GM21528 (cell line): Measurements from ENCODE around the gene BSDC1.

Source experiments
- ATAC-seq: cut with Tn5 transposase; IDR thresholded peaks from one replicate; pipeline ENCODE4 v1.9.1; 2021; ENCODE audit warnings: mild to moderate bottlenecking, moderate library complexity; ENCODE audit not compliant: unreplicated experiment, low FRiP score

The BSDC1 gene

DNA sequence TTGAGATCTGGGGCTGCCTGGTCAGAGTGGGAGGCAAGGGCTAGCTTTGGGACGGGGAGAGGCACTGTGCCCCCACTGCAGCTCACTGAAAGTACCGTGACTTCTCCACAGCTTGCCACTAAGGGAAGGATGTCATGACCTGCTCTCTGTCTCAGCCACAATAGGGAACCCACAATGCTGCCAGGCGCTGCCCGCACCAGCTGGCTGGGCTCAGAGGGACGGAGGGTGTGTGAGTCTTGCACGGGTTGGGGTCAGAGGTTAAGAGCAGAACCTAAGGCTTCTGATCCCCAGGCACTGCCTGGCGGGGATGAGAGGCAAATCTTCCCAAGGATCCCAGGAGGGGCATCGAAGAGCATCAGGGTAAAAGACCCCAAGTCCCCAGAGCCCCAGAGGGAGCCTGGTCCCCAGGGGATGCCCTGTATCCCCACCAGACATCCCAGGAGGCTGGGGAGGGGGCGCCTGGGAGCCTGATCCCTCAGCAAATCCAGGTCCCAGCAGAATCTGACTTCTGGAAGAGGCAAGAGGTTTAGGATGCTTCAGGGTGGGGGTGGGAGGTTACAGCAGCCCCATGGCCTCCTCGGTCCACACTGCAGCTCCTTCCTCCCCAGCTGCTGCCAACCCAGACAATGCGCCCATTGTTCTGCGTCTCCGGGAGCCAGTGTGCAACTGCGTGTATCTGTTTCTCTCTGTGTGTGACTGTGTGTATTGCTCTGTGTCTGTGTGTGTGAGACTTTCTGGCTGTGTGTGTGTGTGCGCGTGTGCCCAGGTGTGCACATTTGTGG, 56.2 kb downstream of the BSDC1 start:
- no peak for ATAC-seq

DNA sequence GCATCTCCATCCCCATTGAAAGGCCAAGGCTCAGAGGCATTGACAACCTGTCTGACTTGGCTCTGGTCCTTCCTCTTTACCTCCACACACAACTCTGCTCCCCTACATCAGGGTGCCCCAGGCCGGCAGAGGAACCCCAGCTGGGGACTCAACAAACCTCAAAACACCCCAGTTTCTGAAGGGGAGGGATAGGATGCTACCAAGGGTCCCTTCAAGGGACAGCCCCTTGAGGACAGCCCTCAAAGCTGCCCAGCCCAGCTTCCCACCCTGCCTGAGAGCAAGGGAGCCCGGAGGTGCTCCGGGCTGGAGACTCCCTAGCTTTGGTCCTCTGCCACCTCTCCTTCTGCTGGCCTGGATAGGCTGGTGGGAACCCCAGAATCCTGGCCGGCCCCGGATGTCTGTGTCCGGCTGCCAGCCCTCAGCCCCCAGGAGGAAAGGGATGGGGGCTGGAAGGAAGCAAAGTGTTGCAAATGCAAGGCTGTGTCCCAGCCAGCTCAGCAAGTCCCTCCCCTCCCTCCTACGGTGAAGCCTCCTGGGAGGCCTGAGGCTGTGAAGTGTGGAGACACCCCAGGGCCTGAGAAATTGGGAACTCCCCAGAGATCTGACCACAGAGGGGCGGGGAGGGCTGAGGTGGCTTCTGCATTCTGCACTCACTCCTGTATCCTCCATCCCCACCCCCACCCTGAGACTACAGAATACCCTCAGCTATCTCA, 57.1 kb downstream of the BSDC1 start:
- ATAC-seq, result peak; percentile 27

DNA sequence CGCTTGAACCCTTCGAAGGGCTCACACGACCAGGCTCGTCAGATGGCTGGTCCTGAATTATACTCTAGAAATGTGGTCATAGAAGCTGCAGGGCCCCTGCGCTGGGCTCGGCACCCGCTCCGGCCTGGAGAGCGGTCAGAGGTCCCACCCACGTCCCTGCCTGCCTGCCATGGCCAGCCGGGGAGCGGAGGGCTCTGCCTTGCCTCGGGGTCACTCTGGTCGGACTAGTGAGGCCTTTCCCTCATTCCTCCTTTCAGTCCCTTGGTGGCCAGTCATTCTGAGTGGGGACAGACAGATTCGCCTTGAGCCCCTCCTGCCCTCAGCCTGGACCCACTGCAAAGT, 57.7 kb downstream of the BSDC1 start:
- ATAC-seq, result peak; percentile 0

DNA sequence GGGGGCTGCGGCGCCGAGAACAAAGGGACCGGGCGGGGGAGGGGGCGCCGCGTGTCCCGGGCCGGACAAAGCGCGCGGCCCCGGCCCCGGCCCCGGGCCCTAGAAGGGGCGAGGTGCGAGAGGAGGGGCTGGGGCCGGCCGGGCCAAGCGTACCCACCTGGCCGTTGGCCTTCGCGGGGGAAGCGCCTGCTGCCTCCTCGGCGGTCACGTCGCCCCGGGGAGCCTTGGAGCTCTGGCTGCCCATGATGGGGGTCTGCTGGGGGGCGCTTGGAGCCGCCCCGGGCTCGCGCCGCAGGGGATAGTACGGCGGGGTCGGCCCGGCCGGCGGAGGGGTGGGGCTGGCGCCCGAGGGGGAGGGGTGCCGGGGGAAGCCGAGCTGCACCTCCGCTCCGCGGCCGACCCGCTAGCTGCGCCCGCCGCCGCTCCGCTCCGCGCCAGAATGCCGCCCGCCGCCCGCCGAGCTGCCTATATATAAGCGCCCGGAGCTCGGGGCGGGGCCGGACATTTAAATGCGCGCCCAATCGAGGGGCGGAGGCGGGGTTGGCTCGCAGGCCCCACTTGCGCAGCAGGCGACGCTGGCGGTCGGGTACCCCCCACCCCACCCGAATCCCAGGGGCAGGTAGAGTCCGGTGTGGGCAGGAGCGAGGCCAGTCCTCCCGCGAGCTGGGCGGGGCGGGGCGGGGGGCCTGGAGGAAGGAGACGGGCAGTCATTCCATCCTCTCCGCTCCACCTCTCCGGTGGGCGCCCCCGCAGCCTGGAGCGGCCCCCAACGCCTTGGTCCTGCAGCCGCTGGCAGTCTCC, 58.3 kb downstream of the BSDC1 start, which contains the start of gene MARCKSL1:
TSS of gene MARCKSL1 (minus strand) at position 444 of the 801 bp plus-strand sequence. CDS start at position 244, 200 bp downstream.
- ATAC-seq, result peak; percentile 47

DNA sequence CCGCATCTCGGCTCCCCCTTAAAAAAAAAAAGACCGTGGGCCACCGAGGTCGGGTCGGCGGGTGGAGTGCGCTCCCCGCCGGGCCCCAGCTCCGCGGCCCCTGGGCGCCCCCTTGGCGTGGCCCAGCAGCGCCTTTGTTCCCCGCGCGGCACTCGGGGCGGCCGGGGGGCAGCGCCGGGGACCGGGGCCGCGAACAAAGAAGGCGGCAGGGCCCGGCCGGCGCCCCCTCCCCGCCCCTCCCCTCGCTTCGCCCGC, 58.8 kb downstream of the BSDC1 start:
- ATAC-seq, result peak; percentile 4

DNA sequence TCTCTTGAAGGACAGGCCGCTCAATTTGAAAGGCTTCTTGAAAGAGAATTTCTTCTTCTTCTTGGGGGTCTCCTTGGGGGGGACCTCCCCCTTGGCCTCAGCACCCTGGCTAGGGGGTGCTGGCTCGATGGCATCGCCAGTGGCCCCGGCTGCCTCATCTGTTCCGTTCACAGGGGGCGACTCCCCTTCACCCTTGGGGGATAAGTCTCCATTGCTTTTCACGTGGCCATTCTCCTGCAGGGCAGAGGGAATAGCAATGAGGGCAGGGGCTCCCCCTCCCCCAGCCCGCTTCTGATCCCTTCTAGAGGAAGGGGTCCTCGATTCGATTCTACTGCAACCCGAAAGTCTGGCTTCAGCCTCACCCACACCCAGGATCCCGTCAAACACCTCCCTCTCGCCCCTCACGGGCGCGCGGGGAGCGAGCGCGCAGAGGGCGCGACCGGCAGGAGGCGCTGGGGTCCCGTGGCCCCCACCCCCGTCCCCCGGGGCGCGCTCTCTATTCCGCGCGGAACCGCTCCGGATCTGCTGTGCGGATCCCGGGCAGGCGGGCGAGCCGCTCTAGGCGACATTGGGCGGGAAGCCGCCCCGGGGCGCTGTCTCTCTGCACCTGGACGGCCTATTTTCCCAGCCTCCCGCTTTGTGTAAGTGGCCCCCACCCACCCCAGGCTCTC, 59.2 kb downstream of the BSDC1 start:
- peak; percentile 31 for ATAC-seq

DNA sequence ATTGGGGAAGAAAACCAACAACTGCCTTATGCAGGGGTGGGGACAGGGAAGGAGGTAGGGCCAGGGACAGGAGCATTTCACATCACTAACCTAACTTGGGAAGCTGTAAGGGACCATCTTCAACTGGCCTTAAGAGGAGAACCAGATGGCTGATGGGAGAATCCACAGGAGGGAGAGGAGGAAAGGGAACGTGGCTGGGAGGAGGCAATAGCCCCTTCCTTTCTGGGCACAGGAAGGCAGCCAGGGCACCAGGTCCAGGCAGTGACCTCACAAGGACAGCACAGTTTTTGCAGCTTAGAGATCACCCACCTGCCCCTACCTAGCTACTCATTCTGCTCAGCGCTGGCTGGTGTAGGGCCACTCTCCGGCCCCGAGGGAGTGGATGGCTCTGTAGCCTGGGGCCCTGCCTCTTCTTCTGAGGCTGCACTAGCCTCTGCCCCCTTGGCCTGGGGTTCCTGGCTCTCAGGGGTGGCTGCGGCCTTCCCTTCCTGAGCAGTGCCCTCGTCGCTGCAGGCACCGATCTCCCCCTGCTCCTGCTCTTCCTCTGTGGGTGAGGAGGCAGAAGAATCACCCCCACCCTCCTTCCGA, 59.9 kb downstream of the BSDC1 start:
- ATAC-seq, result no peak

DNA sequence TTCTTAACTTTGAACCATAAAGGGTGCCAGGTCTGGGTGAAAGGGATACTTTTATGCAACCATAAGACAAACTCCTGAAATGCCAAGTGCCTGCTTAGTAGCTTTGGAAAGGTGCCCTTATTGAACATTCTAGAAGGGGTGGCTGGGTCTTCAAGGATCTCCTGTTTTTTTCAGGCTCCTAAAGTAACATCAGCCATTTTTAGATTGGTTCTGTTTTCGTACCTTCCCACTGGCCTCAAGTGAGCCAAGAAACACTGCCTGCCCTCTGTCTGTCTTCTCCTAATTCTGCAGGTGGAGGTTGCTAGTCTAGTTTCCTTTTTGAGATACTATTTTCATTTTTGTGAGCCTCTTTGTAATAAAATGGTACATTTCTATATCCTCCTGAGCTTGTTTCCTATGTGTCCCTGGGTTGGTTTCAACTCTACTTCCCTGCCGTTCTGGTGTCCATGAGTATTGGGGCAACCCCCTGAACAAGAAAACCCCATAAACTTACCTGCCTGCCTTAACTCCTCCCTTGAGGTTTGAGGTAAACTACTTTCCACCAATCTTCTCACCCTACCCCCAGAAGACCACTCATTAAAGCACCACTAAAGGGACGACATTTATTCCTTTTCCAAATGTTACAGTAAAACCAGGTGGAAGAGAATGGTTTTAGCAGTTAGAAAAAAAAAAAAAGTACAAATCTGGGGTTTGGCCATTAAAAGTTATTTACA, 60.8 kb downstream of the BSDC1 start:
- no peak for ATAC-seq

DNA sequence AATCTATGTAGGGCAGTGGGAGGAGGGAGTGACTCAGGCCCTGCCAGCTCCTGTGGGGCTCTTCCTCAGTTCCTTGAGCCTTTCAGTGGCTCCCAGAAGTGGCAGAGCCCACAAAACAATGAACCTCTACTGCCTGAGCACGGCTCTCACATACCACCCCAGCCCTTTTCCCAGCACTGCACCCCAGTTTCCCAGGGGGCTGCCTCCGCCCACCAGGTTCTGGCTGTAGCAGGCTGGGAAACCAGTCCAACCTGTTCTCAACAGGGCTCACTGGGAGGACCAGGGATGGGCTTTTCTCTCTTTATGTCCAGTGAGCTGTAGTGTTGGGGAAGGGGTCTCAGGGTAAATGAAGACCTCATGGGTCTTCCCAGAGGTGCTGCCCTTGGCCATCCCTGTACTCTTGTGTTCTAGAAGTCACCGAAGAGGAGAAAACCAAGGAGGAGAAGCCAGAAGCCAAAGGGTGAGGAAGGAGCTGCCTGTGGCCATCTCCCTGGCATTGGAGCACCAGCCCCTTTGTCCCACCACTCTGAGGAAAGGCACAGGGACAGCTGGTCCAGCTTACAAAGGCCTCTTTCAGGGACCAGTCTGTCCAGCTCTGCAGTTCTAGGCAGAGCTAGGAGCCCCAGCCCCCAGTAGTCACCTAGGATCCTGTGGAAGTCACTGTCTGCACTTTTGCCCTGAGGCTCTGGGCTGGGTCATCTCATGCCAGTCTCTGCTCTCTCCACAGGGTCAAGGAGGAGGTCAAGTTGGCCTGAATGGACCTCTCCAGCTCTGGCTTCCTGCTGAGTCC, 61.8 kb downstream of the BSDC1 start:
- ATAC-seq, result no peak

DNA sequence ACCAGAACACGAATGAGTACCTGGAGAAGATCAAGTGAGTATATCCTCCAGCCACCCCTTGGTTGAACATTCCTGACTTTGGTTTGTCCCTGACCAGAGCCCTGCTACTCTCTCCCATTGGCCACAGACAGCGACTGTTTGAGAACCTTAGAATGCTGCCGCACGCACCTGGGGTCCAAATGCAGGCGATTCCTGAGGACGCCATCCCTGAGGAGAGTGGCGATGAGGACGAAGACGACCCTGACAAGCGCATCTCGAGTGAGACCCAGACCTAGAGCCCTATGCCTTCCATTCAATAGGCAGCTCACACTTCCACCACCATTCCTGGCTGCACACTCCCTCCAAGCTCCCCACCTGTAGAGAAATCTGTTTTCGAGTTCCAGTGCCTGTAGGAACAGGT, 62.7 kb downstream of the BSDC1 start:
- ATAC-seq, result no peak

DNA sequence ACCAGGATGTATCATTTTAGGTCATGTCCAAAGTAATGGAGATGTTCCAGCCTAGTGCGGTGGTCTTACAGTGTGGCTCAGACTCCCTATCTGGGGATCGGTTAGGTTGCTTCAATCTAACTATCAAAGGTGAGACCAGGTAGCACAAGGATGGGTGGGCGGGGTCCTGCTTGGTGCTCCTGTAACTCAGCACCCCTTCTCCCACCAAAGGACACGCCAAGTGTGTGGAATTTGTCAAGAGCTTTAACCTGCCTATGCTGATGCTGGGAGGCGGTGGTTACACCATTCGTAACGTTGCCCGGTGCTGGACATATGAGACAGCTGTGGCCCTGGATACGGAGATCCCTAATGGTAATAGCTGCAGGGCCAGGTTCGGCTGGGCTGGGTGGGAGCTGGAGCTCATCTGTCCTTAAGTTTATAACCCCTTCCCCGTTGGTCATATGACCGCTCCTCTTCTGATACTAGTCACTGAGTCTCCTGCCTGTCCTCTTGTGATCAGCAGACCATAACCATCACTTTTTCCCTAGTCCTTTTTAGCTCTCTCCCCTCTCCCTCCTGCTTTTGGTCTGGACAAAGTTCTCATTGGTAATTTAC, 63.6 kb downstream of the BSDC1 start:
- ATAC-seq, result no peak

DNA sequence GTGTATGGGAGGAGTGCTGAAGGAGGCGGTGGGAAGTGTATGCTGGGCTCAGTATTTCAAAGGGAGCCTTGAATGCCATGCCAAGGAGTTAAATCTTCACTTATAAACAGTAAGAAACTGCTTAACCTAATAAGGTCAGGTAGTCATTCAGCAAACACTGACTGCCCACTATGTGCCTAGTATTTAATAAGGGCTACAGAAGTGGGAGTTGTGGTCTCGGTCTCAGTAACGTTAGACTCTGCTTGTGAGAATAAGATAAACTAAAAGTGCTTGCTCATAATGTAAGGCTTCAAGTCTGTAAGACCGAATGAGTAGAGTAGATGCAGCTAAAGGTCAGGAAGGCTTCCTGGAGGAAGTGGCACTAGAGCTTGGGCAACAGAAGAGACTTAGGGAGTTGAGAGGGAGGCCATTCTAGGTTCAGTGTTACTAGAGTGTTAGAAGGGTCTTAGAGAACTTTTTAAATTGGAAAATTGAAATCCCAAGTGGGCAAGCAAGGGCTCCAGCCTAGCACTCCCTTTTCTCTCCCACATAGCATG, 64.2 kb downstream of the BSDC1 start:
- ATAC-seq, result no peak

DNA sequence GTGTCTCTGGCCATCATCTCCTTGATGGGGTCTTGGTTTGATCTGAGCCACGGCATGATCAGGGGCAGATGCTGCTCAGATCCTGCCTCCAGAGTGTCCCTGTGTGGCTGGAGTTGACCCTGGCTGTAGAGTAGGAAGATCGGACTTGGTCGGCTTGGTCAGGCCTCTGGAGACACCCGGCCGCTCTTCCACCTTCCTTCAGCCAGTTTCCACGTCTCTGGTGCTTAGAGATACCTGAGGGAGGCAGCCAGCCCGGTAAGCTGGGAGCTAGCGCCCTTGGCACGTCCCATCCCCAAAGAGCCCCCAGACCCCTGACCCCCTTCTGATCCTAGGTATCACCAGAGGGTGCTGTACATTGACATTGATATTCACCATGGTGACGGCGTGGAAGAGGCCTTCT, 67.0 kb downstream of the BSDC1 start:
- no peak for ATAC-seq

DNA sequence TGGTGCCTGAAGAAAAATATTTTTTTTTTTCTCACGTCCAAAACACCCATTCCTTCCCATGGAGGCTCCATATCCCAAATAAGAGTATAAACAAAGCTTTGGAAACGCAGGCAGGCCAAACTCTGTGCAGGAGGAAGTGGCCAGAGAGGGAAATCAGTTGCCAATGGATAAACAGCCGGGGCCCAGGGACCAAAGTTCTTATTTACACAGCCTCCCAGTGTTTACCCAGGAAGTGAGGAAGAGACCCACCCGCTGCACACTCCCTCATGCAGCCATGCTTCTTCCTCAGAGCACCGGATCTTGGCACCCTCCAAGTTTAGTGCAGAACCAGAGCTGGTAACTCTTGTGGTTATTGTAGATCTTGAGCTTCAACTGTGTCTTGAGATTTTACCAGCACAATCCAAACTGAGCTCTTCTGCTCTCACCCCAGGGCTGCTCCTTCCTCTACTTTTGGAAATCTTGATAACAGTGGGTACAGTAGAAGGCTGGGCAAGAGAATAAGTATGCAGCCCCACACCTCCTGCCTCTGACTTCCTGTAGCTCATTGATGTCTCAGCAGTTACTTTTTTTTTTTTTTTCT, 72.4 kb downstream of the BSDC1 start:
- no peak for ATAC-seq

DNA sequence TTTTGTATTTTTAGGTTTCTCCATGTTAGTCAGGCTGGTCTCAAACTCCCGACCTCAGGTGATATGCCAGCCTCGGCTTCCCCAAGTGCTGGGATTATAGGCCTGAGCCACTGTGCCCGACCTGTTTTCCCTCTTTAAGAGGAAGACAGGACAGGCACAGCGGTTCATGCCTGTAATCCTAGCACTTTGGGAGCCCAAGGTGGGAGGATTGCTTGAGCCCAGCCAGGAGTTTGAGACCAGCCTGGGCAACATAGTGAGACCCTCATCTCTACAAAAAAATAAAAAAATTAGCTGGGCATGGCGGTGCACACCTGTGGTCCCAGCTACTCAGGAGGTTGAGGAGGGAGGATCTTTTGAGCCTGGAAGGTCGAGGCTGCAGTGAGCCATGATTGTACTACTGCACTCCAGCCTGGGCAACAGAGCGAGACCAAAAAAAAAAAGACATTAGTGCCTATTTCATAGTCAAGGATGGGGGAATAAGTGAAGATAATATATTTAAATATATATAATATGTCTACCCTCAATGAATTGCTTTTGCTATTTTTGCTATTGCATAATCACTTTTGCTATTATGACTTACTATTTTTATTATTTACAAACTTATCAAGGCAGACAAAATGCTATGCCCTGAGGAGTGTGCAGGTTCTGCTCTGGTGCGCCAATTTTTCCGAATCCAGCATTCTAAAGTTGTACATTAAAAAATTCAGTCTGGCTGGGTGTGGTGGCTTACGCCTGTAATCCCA, 75.9 kb downstream of the BSDC1 start:
- no peak for ATAC-seq

DNA sequence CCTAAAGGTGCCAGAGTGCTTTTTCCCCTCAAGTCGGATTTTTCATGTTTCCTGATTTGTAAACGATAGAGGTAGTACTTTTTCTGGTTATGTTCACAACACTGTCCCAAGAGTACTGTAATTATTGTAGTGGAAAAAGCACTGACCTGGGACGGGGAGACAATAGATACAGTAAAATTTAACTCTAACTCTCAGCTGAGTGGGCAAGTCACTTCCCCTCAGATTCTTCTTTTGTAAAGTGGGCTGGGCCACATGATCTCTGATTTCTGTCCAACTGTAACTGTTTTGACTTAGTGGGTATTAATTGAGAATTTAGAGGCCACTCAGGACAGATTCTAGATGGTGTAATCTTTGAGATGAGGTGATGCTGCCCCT, 77.4 kb downstream of the BSDC1 start:
- ATAC-seq, result no peak
